GOT3 (cell line): ENCODE data around the gene CEP126.

Experiments
- DNase-seq: peaks from one replicate; lab custom pipeline; 2025; ENCODE audit warnings: mixed read lengths; lab: John Stamatoyannopoulos, UW

CEP126 gene

GRCh38 chr11:101914738-101915426 lies at the start of gene CEP126:
Gene CEP126, plus strand, starts transcription at chr11:101915010. Its CDS starts 275 bp downstream, at chr11:101915285.
- peak; percentile 72 for DNase-seq

GRCh38 chr11:101866619-101867491 lies 48.0 kb upstream of the CEP126 start:
- DNase-seq, result no peak

- no peak for DNase-seq
Observed at GRCh38 chr11:101867951-101868350, 46.9 kb upstream of the CEP126 start.

GRCh38 chr11:101870510-101870909 lies 44.3 kb upstream of the CEP126 start:
- no peak for DNase-seq

GRCh38 chr11:101872171-101872882 lies 42.5 kb upstream of the CEP126 start:
- no peak for DNase-seq

GRCh38 chr11:101880222-101880621 lies 34.6 kb upstream of the CEP126 start:
- no peak for DNase-seq

- no peak for DNase-seq
Observed at GRCh38 chr11:101881586-101881985, 33.2 kb upstream of the CEP126 start.

GRCh38 chr11:101885631-101886030 lies 29.2 kb upstream of the CEP126 start:
- no peak for DNase-seq

GRCh38 chr11:101889767-101890166 lies 25.0 kb upstream of the CEP126 start:
- no peak for DNase-seq

GRCh38 chr11:101894505-101894904 lies 20.3 kb upstream of the CEP126 start:
- no peak for DNase-seq

GRCh38 chr11:101907815-101908214 lies 7.0 kb upstream of the CEP126 start:
- DNase-seq, result no peak

GRCh38 chr11:101909087-101909486 lies 5.7 kb upstream of the CEP126 start:
- DNase-seq, result no peak

GRCh38 chr11:101912823-101913284 lies 2.0 kb upstream of the CEP126 start:
- DNase-seq, result no peak

GRCh38 chr11:101913656-101914055 lies 1.2 kb upstream of the CEP126 start:
- DNase-seq, result no peak

- DNase-seq, result no peak
Observed at GRCh38 chr11:101914341-101914737, 471 bp upstream of the CEP126 start.

- no peak for DNase-seq
Observed at GRCh38 chr11:101915791-101916291, 1.0 kb downstream of the CEP126 start.

- no peak for DNase-seq
Observed at GRCh38 chr11:101916422-101916821, 1.6 kb downstream of the CEP126 start, which contains the start of gene ANGPTL5. Gene ANGPTL5, minus strand, starts transcription at chr11:101916522. Its CDS starts 8,613 bp downstream, at chr11:101907909.

GRCh38 chr11:101917226-101917625 lies 2.4 kb downstream of the CEP126 start:
- DNase-seq, result no peak

- DNase-seq, result no peak
Observed at GRCh38 chr11:101920992-101921391, 6.2 kb downstream of the CEP126 start.

- DNase-seq, result no peak
Observed at GRCh38 chr11:101923554-101923953, 8.7 kb downstream of the CEP126 start.

- no peak for DNase-seq
Observed at GRCh38 chr11:101929294-101929915, 14.6 kb downstream of the CEP126 start.

GRCh38 chr11:101931692-101932091 lies 16.9 kb downstream of the CEP126 start:
- no peak for DNase-seq
